OCI-LY3 (cell line): ENCODE data around the gene MRPL32.

Experiments
- H2AFZ ChIP-seq: fragments of 200-600, 300-600 bp; shearing (Covaris generic); 2 replicates; pipeline ENCODE4 v1.6.0; 2014; ENCODE audit warnings: antibody characterized with exemption, low read depth, low read length
- H3K27ac ChIP-seq: fragments of 200-600, 300-600 bp; sonication (generic); 2 replicates; pipeline ENCODE4 v1.5.1; 2014; ENCODE audit warnings: mild to moderate bottlenecking, low read length, moderate library complexity, mixed read lengths
- H3K27me3 ChIP-seq: fragments of 200-600, 300-600 bp; sonication (generic); 2 replicates; pipeline ENCODE4 v1.6.1; 2014; ENCODE audit warnings: low read depth, low read length, mixed read lengths
- H3K36me3 ChIP-seq: fragments of 200-600, 300-600 bp; sonication (generic); replicated peaks from 2 replicates; pipeline ENCODE3; 2014; ENCODE audit warnings: low read depth, low read length, mixed read lengths
- H3K4me1 ChIP-seq: fragments of 300-600, 200-600 bp; sonication (generic); 2 replicates; pipeline ENCODE4 v1.6.1; 2014; ENCODE audit warnings: low read length, mixed read lengths
- H3K4me2 ChIP-seq: fragments of 200-600, 300-600 bp; sonication (generic); 2 replicates; pipeline ENCODE4 v1.6.1; 2014; ENCODE audit warnings: low read length, mixed read lengths
- H3K4me3 ChIP-seq: fragments of 300-600, 200-600 bp; sonication (generic); 2 replicates; pipeline ENCODE4 v1.5.1; 2014; ENCODE audit warnings: antibody characterized with exemption, mild to moderate bottlenecking, low read length, moderate library complexity
- H3K79me2 ChIP-seq: fragments of 300-600, 200-600 bp; shearing (Covaris generic); 2 replicates; pipeline ENCODE4 v1.6.1; 2014; ENCODE audit warnings: mild to moderate bottlenecking, low read length, mixed read lengths
- H3K9ac ChIP-seq: fragments of 300-600, 200-600 bp; shearing (Covaris generic); 2 replicates; pipeline ENCODE4 v1.6.0; 2014; ENCODE audit warnings: mild to moderate bottlenecking, low read length, moderate library complexity
- H3K9me3 ChIP-seq: fragments of 200-600, 300-600 bp; shearing (Covaris generic); 2 replicates; pipeline ENCODE4 v1.6.1; 2014; ENCODE audit warnings: low read length, mixed read lengths; ENCODE audit not compliant: insufficient read depth
- H4K20me1 ChIP-seq: fragments of 200-600, 300-600 bp; sonication (generic); 2 replicates; pipeline ENCODE4 v1.6.1; 2016; ENCODE audit warnings: low read length, mixed read lengths; ENCODE audit not compliant: insufficient read depth
- CTCF ChIP-seq: fragments of 200-600, 300-600 bp; sonication (generic); IDR thresholded peaks from 2 replicates; pipeline ENCODE4 v1.5.1; 2014; ENCODE audit warnings: antibody characterized with exemption, low read length, low read depth
- EZH2phosphoT487 ChIP-seq: fragments of 200-600 bp; shearing (Covaris generic); IDR thresholded peaks from 2 replicates; pipeline ENCODE4 v1.6.1; 2018; ENCODE audit warnings: antibody characterized with exemption, mixed run types, low read depth

Gene MRPL32

GRCh38 chr7:42922017-42922753 lies 10.0 kb upstream of the MRPL32 start:
- Histone ChIP-seq H3K27me3 (no peaks in the 10 kb centered on the region), H3K9ac (no peak overlapping the region), H3K36me3 (peaks cover 75% of the 10 kb centered on the region), H3K27ac (no peak overlapping the region), H3K9me3 (no peaks in the 10 kb centered on the region), H3K4me3 (no peak overlapping the region), H2AFZ (no peak overlapping the region), H3K4me2 (no peak overlapping the region), H4K20me1 (peaks cover 3% of the 10 kb centered on the region; the same call in 1 of the 2 replicates), H3K79me2 (peaks cover 29% of the 10 kb centered on the region), H3K4me1 (0 out of 2 replicates have a peak, but pooled peaks cover 3% of the 10 kb centered on the region)
- TF ChIP-seq EZH2phosphoT487 (no peak), CTCF (no peak)

- Histone ChIP-seq H2AFZ (no peak overlapping the region), H3K4me2 (no peak overlapping the region), H3K27me3 (no peaks in the 10 kb centered on the region), H3K79me2 (peaks cover 50% of the 10 kb centered on the region), H3K27ac (no peak overlapping the region), H3K9me3 (no peaks in the 10 kb centered on the region), H3K4me3 (no peak overlapping the region), H3K9ac (no peak overlapping the region), H3K36me3 (peaks cover 80% of the 10 kb centered on the region), H4K20me1 (peaks cover 23% of the 10 kb centered on the region), H3K4me1 (peaks cover 4% of the 10 kb centered on the region)
- no peak for TF ChIP-seq EZH2phosphoT487
- no peak for TF ChIP-seq CTCF
Observed at GRCh38 chr7:42924223-42924838, 7.8 kb upstream of the MRPL32 start.

GRCh38 chr7:42925630-42926029 lies 6.5 kb upstream of the MRPL32 start:
- Histone ChIP-seq H3K4me1 (peaks cover 17% of the 10 kb centered on the region), H2AFZ (no peak overlapping the region), H3K27me3 (no peaks in the 10 kb centered on the region), H3K79me2 (peaks cover 63% of the 10 kb centered on the region), H3K9me3 (no peaks in the 10 kb centered on the region), H3K4me3 (no peak overlapping the region), H3K36me3 (peaks cover 71% of the 10 kb centered on the region), H3K9ac (no peak overlapping the region), H3K27ac (no peak overlapping the region), H4K20me1 (peaks cover 35% of the 10 kb centered on the region), H3K4me2 (no peak overlapping the region)
- no peak for TF ChIP-seq EZH2phosphoT487
- no peak for TF ChIP-seq CTCF

GRCh38 chr7:42926204-42926603 lies 6.0 kb upstream of the MRPL32 start:
- Histone ChIP-seq H3K9ac (no peak overlapping the region), H3K27ac (no peak overlapping the region), H3K4me1 (peaks cover 20% of the 10 kb centered on the region), H3K9me3 (no peaks in the 10 kb centered on the region), H3K36me3 (peaks cover 67% of the 10 kb centered on the region), H3K4me3 (no peak overlapping the region), H3K4me2 (no peak overlapping the region), H4K20me1 (peaks cover 40% of the 10 kb centered on the region), H2AFZ (no peak overlapping the region), H3K27me3 (no peaks in the 10 kb centered on the region), H3K79me2 (peaks cover 69% of the 10 kb centered on the region)
- no peak for TF ChIP-seq EZH2phosphoT487
- no peak for TF ChIP-seq CTCF
